MM.1S (cell line): ENCODE results near the gene GRM5.

Source experiments
- DNase-seq: peaks from one replicate; pipeline ENCODE4 v3.0.0-alpha.2; 2015
- H2AFZ ChIP-seq: fragments of 300-600 bp; sonication (generic); 2 replicates; pipeline ENCODE4 v1.6.0; 2016; ENCODE audit warnings: antibody characterized with exemption, low read length
- H3F3A ChIP-seq: fragments of 300-600 bp; sonication (generic); 2 replicates; pipeline ENCODE4 v1.6.1; 2016; ENCODE audit warnings: mild to moderate bottlenecking, antibody characterized with exemption, low read length, moderate library complexity, mixed read lengths; ENCODE audit not compliant: insufficient read depth
- H3K27ac ChIP-seq: fragments of 300-600 bp; sonication (generic); 2 replicates; pipeline ENCODE4 v1.5.1; 2016; ENCODE audit warnings: mild to moderate bottlenecking, low read length
- H3K27me3 ChIP-seq: fragments of 300-600 bp; sonication (generic); replicated peaks from 2 replicates; pipeline ENCODE4 v1.6.0; 2016; ENCODE audit warnings: low read length; ENCODE audit not compliant: insufficient read depth
- H3K36me3 ChIP-seq: fragments of 300-600 bp; sonication (generic); replicated peaks from 2 replicates; pipeline ENCODE4 v1.6.1; 2016; ENCODE audit warnings: mild to moderate bottlenecking, low read length, mixed read lengths; ENCODE audit not compliant: insufficient read depth
- H3K4me1 ChIP-seq: fragments of 300-600 bp; sonication (generic); 2 replicates; pipeline ENCODE4 v1.6.1; 2016; ENCODE audit warnings: low read length, mixed read lengths
- H3K4me2 ChIP-seq: fragments of 300-600 bp; sonication (generic); 2 replicates; pipeline ENCODE4 v1.6.0; 2016; ENCODE audit warnings: low read depth, low read length
- H3K4me3 ChIP-seq: fragments of 300-600 bp; sonication (generic); 2 replicates; pipeline ENCODE4 v1.5.1; 2016; ENCODE audit warnings: low read length, mixed read lengths
- H3K79me2 ChIP-seq: fragments of 300-600 bp; sonication (generic); 2 replicates; pipeline ENCODE4 v1.6.1; 2016; ENCODE audit warnings: mixed run types, low read length, mixed read lengths
- H3K9ac ChIP-seq: fragments of 300-600 bp; sonication (generic); 2 replicates; pipeline ENCODE4 v1.6.1; 2016; ENCODE audit warnings: low read length, mixed read lengths
- H3K9me2 ChIP-seq: fragments of 300-600 bp; sonication (generic); replicated peaks from 2 replicates; pipeline ENCODE4 v1.6.1; 2016; ENCODE audit warnings: mild to moderate bottlenecking, low read length, mixed read lengths; ENCODE audit not compliant: insufficient read depth
- H3K9me3 ChIP-seq: fragments of 300-600 bp; sonication (generic); replicated peaks from 2 replicates; pipeline ENCODE4 v1.6.1; 2016; ENCODE audit warnings: mild to moderate bottlenecking, low read length, mixed read lengths; ENCODE audit not compliant: insufficient read depth
- H4K20me1 ChIP-seq: fragments of 300-600 bp; sonication (generic); 2 replicates; pipeline ENCODE4 v1.6.1; 2016; ENCODE audit warnings: mild to moderate bottlenecking, low read length, moderate library complexity, mixed read lengths; ENCODE audit not compliant: insufficient read depth
- CTCF ChIP-seq: fragments of 300-600 bp; sonication (generic); IDR thresholded peaks from 2 replicates; pipeline ENCODE4 v1.5.1; 2016; ENCODE audit warnings: antibody characterized with exemption, low read length, mixed read lengths
- EZH2 ChIP-seq: fragments of 300-600 bp; sonication (generic); optimal IDR thresholded peaks from 2 replicates; pipeline ENCODE3; 2017; ENCODE audit warnings: low read depth, mild to moderate bottlenecking, antibody characterized with exemption, low read length, mixed read lengths
- EZH2phosphoT487 ChIP-seq: fragments of 300-600 bp; sonication (generic); IDR thresholded peaks from 2 replicates; pipeline ENCODE4 v1.6.1; 2018; ENCODE audit warnings: antibody characterized with exemption, low read length

The GRM5 gene

GRCh38 chr11:88818978-88819377 lies 246.8 kb downstream of the GRM5 start:
- H3K27ac ChIP-seq, result no peak overlapping the region
- no peak for DNase-seq
- TF ChIP-seq EZH2 (no peak), CTCF (no peak), EZH2phosphoT487 (no peak)
- H3K27me3 ChIP-seq, result no peaks in the 10 kb centered on the region
- H3K9me2 ChIP-seq, result no peaks in the 10 kb centered on the region
- no peaks in the 10 kb centered on the region for H3K9me3 ChIP-seq
- no peak overlapping the region for H3K4me2 ChIP-seq
- H4K20me1 ChIP-seq, result no peaks in the 10 kb centered on the region
- H3F3A ChIP-seq, result no peaks in the 10 kb centered on the region
- H3K79me2 ChIP-seq, result no peaks in the 10 kb centered on the region
- H2AFZ ChIP-seq, result no peak overlapping the region
- no peak overlapping the region for H3K9ac ChIP-seq
- H3K36me3 ChIP-seq, result no peaks in the 10 kb centered on the region
- no peak overlapping the region for H3K4me3 ChIP-seq
- H3K4me1 ChIP-seq, result no peaks in the 10 kb centered on the region

- Histone ChIP-seq H4K20me1 (no peaks in the 10 kb centered on the region), H3K4me1 (no peaks in the 10 kb centered on the region), H3K79me2 (no peaks in the 10 kb centered on the region), H3F3A (no peaks in the 10 kb centered on the region), H3K36me3 (no peaks in the 10 kb centered on the region), H3K9me2 (no peaks in the 10 kb centered on the region), H3K27me3 (no peaks in the 10 kb centered on the region), H2AFZ (no peak overlapping the region), H3K9me3 (no peaks in the 10 kb centered on the region), H3K9ac (no peak overlapping the region), H3K4me3 (no peak overlapping the region), H3K27ac (no peak overlapping the region), H3K4me2 (no peak overlapping the region)
- TF ChIP-seq EZH2 (no peak), CTCF (no peak), EZH2phosphoT487 (no peak)
- no peak for DNase-seq
Observed at GRCh38 chr11:88815505-88815904, 250.3 kb downstream of the GRM5 start.

GRCh38 chr11:88814076-88814475 lies 251.7 kb downstream of the GRM5 start:
- H3F3A ChIP-seq, result no peaks in the 10 kb centered on the region
- H3K9me2 ChIP-seq, result no peaks in the 10 kb centered on the region
- H3K4me1 ChIP-seq, result no peaks in the 10 kb centered on the region
- no peak overlapping the region for H3K9ac ChIP-seq
- no peak overlapping the region for H3K4me3 ChIP-seq
- H3K9me3 ChIP-seq, result no peaks in the 10 kb centered on the region
- H3K36me3 ChIP-seq, result no peaks in the 10 kb centered on the region
- H3K4me2 ChIP-seq, result no peak overlapping the region
- no peaks in the 10 kb centered on the region for H4K20me1 ChIP-seq
- H2AFZ ChIP-seq, result no peak overlapping the region
- H3K27me3 ChIP-seq, result no peaks in the 10 kb centered on the region
- no peak overlapping the region for H3K27ac ChIP-seq
- no peaks in the 10 kb centered on the region for H3K79me2 ChIP-seq
- no peak for DNase-seq
- TF ChIP-seq CTCF, result no peak
- no peak for TF ChIP-seq EZH2
- TF ChIP-seq EZH2phosphoT487, result no peak
